ENCODE results near the gene TBKBP1.
"Not testable (repeated sequence)": the region's sequence is repeated elsewhere in the genome, so short reads cannot be mapped to it uniquely, and the experiment has no call there.

Gene TBKBP1

DNA sequence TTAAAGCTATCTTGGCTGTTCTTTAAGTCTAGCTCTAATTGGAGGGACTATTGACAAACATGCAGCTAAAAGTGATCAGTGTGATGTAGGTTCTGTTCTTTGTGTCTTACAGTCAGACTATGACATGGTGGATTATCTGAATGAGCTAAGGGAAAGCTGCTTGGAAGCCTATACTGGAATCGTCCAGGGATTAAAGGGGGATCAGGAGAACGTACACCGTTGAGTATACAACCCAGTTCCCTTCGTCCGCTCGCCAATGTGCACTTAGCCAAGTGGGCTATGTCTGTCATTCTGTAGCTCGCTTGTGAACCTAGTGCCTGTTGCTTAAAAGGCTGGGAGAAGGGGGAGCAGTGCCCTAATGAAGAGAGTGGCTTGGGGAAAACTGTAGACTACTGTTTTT is 15.8 kb upstream of the TBKBP1 start:
- no peak for DNase-seq (ENCODE audit: low read depth)

DNA sequence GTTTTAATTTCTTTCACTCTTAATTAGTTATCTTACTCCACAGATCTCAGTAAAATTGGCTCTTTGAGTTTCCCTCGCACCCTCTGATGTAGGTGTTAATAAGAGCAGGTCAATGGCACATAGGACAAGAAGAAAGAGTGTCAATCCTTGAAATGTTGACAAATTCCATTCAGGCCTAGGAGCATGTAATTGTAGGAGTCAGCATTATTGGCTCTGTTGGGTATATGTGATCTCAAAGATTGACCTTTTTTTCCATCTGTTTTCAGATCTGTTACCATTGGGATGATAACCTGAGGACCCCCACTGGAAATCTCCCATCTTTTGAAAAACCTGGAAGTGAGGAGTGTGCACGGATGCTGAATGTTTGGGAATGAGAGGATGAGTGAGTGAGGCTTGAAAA is 11.8 kb upstream of the TBKBP1 start:
- no peak for DNase-seq (ENCODE audit: low read depth)

GRCh38 chr17:47682727-47683126 is 11.2 kb upstream of the TBKBP1 start:
- DNase-seq (ENCODE audit: low read depth) = not testable (repeated sequence)

DNA sequence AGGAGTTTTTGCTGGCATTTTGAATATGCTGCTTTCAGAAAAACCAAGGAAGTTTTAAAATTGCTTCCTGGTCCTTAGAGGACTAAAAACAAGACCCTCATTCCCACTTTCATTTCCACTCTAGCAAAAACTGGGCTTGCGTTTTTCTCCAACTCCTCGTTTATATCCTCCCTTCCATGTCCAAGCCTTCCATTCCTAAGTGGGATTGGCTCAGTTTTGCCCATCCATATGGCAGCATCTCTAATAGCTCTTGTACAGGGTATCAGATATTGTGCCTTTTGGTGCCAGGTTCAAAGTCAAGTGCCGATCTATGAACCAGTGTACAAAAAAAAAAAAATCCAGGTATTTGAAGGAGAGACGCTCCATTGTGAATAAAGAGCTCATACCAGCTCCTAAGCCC is 9.9 kb upstream of the TBKBP1 start:
- DNase-seq (ENCODE audit: low read depth) = no peak

DNA sequence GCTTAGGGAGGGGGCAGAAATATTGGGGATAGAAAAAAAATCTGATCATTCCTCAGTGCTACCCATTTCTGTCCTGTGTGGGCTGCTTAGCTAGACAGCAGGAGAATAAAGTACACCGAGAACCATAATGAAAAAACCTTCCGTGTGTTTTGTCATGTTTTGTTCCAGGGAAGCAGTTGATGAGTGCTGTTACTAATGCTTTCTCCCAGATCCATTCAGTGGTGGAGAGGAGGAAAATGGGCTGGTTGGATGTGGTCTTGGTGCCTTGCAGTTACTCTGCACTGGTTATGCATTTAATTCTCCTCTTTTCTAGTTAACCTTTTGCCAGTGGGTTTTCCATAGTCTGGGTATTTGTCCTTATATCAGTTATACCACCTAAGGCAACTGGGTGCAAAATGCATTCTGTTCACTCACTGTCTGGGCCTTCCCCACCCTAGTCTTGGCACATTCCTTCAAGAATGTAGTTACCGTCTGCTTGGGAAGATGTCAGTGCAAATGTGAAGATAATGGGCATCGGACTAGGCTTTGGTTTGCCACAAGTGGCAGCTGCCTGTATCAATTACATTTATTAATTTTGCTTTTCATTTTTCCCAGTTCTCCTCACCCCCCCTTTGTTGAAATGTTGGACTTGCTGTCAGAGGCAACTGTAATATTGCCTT is 9.3 kb upstream of the TBKBP1 start:
- DNase-seq (ENCODE audit: low read depth) = no peak

- no peak for DNase-seq (ENCODE audit: low read depth)
Observed at GRCh38 chr17:47685556-47686275, 8.2 kb upstream of the TBKBP1 start.

DNA sequence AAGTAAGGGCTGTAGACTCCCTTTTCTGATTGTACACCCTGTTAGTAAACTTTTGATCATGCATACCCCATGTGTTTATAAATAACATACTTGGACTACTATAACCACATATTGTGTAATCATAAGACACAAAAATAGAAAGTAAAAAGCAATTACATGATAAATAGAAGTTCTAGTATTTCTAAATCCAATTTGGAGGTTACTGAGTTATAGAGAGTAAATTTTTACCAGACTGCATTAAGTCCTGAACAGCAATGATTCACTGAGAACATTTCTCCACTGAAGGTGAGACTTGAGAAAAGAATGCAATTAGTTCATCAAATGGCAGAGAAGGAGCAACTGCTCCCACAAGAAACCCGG is 7.7 kb upstream of the TBKBP1 start:
- DNase-seq (ENCODE audit: low read depth) = no peak

- no peak for DNase-seq (ENCODE audit: low read depth)
Observed at GRCh38 chr17:47686664-47687327, 7.2 kb upstream of the TBKBP1 start.

DNA sequence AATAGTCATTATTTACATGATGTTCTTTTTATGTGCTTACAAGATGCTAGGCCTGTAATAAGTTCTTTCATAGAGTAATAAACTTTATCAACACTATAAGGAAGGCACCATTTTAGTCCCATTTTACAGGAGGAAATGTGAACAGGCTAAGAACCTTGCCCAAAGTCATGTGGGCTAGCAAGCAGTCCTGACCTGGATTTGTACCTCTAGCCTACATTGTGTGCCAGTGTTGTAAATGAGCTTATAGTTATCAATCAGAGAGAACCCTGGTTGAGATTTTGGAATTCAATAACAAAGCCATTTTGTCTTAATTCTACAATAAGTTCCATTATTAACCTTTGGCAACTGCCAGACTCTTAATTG is 6.7 kb upstream of the TBKBP1 start:
- no peak for DNase-seq (ENCODE audit: low read depth)

DNA sequence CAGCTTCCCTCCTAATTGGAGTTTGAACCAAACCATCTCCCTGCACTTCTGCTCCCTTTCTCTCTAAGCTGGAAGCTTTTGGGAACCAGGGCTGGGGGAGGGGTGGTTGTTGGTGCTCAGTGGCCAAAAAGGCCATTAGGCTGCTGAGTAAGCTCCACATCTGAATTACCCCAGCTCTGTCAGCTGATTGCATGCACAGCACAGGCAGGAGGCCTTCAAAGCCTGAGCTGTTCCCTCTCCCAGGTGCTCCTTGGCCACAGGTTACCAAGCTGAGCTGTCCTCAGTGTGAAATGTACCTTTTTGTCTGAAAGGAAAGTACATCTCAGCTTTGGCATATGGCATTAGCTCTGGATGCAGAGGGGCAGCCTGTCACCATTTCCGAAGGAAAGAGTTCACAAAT is 6.2 kb upstream of the TBKBP1 start:
- DNase-seq (ENCODE audit: low read depth) = no peak

- no peak for DNase-seq (ENCODE audit: low read depth)
Observed at GRCh38 chr17:47690121-47690520, 3.8 kb upstream of the TBKBP1 start.

DNA sequence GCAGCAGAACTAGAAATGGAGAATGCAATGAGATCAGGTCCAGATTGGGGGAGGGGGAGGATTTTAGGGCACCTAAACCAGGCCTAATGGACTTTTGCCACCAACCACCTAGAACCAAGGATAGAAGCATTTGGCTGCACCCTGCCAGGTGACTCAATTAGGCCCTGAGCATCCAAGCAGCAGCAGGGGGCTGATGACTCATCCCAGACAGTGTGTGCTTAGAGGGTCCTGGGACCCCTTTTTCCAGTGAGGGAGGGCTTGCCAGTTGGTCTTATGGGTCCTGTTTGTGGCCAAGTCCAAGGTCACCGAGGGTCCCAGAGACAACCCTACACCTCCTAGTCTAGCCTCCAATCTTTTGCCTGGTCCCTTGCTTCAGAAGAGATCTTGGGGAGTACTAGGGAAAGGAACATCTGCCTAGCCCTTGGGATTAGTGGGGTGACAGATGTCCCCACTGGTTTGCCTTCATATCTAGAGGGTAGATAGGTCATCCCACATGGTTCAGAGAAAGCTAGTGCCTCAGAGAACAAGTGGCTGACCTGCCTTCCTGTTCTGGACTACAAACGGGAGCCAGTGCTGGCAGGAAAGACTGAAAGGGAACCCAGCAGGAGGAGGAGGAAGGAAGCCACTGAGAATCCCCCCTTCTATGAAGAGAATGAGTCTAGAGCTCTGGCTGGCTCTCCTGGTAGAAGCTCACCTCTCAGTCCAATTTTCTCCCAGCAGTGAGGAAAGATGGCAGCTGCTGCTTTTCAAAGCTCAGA is 1.6 kb upstream of the TBKBP1 start:
- no peak for DNase-seq (ENCODE audit: low read depth)

DNA sequence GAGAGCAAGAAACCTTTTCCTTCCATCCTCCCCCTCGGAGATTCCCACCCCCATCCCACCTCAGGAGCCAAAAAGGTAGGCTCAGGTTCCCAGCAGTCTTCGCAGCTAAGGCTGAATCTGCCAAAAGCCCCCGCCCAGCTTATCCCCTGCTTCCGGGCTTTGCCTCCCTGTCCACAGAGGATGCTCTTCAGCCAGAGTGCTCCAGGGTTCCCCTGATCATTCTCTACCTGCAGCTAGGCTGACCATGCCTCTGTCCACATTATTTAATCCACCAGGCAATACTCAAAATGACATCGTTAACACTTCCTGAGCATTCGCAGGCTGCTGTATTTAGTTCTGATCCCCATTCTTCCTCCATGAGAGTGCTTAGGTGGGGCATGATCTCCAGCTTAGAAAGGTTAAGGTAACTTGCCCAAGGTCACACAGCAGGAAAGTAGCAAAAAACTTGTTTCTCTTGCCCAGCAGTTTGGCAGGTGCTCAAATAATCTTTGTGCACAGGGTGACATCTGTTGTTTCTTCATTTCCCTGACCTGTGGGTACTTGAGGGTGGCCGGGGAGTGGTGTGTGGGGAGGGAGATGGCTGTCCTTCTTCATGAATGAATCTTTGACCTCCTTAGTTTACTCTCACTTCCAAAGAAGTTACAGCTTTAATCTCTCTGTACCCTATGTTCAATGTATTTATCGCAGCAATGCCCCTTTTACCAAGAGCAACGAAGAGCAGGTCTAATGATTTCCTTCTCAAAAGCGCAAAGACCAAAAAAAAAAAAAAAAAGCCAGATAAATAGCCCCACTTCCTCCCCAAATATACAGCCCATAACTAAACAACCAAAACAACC is 848 bp upstream of the TBKBP1 start:
- no peak for DNase-seq (ENCODE audit: low read depth)

GRCh38 chr17:47694581-47695428 is 844 bp downstream of the TBKBP1 start:
- DNase-seq (ENCODE audit: low read depth) = no peak

GRCh38 chr17:47695429-47696376 is 1.7 kb downstream of the TBKBP1 start:
- DNase-seq (ENCODE audit: low read depth) = no peak

DNA sequence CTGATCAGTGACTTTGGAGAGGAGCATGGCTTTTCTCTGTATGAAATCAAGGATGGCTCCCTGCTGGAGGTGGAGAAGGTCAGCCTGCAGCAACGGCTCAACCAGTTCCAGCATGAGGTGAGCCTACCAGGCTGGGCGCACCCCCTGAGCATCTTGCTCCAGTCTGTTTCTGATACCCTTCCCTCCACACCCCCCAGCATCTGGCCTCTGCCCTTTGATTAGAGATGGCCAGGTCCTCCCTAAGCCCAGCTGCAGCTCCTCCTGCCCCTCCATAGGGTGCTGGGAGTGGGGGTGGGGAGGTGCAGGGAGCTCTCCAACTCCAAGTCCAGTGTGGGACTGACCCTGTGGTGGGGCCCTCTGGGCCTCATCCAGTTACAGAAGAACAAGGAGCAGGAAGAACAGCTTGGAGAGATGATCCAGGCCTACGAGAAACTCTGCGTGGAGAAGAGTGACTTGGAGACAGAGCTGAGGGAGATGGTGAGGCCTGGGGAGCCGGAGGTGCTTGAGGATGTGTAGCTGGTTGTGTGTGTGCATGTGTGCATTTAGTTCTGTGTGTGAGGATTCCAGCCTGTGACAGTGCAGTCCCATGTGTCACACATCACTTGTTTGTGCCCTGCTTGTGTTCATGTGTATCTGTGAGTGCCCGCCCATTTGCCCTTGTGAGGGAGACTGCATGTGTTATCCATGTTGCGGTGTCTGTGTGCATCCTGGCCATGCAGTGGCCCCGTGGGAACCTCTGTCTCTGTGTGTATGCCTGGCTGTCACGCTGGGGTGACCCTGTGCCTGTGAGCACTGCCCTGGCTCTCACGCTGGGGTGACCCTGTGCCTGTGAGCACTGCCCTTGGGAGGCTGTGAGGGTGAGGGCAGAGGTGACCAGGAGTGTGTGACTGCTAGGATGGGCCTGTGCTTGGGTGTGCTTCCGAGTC is 3.0 kb downstream of the TBKBP1 start:
- no peak for DNase-seq (ENCODE audit: low read depth)

- DNase-seq (ENCODE audit: low read depth) = no peak
Observed at GRCh38 chr17:47697906-47698711, 4.1 kb downstream of the TBKBP1 start.
